SU-DHL-6 (cell line): ENCODE results near the gene NAA60.
"Not testable (repeated sequence)": the region's sequence is repeated elsewhere in the genome, so short reads cannot be mapped to it uniquely, and the experiment has no call there.

Experiments
- CTCF ChIP-seq: fragments of 200-600 bp; sonication (generic); IDR thresholded peaks from one replicate; pipeline ENCODE4 v1.5.1; 2017; ENCODE audit warnings: antibody characterized with exemption, mild to moderate bottlenecking, low read length, moderate library complexity; ENCODE audit not compliant: insufficient read depth, poor library complexity, severe bottlenecking
- EZH2phosphoT487 ChIP-seq: fragments of 200-600 bp; sonication (generic), shearing (Covaris generic); conservative IDR thresholded peaks from 2 replicates; pipeline ENCODE4 v1.6.1; 2018; ENCODE audit warnings: mild to moderate bottlenecking, antibody characterized with exemption, low read length, moderate library complexity, mixed read lengths

- TF ChIP-seq CTCF: peak; percentile 39
- not testable (repeated sequence) for TF ChIP-seq EZH2phosphoT487
Observed at GRCh38 chr16:3527216-3527829, 83.8 kb downstream of the NAA60 start.
